ENCODE measurements around the gene MALRD1. TPM values are rescaled to one million over a fixed set of nuclear protein-coding genes. Genes with fewer than 3 reads are reported as not detected.

MALRD1 gene
- total RNA-seq, 2 experiments from 2014 or later: 0.29 to 0.41 TPM

DNA sequence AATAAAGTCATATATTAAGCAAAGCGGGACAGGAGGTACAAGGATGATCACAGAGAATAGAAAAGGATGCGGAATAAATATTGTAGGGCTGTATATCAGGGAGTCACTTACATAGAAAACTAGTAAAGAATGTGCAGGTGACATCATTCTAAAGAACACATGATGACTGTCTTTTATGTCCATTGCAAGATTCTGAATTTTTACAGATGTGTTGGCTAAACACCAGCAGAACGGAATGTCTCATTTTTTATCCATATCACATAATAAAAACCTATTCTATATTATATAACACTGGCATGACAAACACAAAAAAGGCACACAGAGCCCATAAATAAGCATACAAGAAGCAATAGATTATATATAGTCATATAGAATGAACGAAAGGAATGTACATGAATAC is 448.4 kb downstream of the MALRD1 start:
- TF ChIP-seq CTCF (IDR thresholded peaks at IDR 0.05): no peak
- CTCF ChIA-PET: no interaction called here
- H3K27me3 Mint-ChIP-seq: no peaks in the 10 kb centered on the region

GRCh38 chr10:19498393-19499290 is 450.0 kb downstream of the MALRD1 start:
- H3K27me3 Mint-ChIP-seq: no peaks in the 10 kb centered on the region
- intact Hi-C loops (cut with micrococcal nuclease): no loop called here
- TF ChIP-seq CTCF (IDR thresholded peaks at IDR 0.05): no peak
- DNase-seq: no peak
- ATAC-seq: no peak
- POLR2A ChIA-PET: no interaction called here
- H3K27ac Mint-ChIP-seq: no peak overlapping the region
- H3K4me3 Mint-ChIP-seq: no peak overlapping the region
- H3K9me3 Mint-ChIP-seq: no peaks in the 10 kb centered on the region
- no peaks in the 10 kb centered on the region for H3K36me3 Mint-ChIP-seq (ENCODE audit: low read depth)
- CTCF ChIA-PET: no interaction called here
- H3K4me1 Mint-ChIP-seq (ENCODE audit: low read depth): no peaks in the 10 kb centered on the region

More for the DNA sequence above, 448.4 kb downstream of the MALRD1 start:
- POLR2A ChIA-PET: no interaction called here
- Mint-ChIP-seq H3K36me3 (ENCODE audit: low read depth) (no peaks in the 10 kb centered on the region), H3K9me3 (no peaks in the 10 kb centered on the region), H3K27ac (no peak overlapping the region), H3K4me1 (ENCODE audit: low read depth) (no peaks in the 10 kb centered on the region), H3K4me3 (no peak overlapping the region)
- DNase-seq (no peak), ATAC-seq (no peak)
- intact Hi-C loops (cut with micrococcal nuclease): no loop called here

GRCh38 chr10:19499291-19499770 is 450.7 kb downstream of the MALRD1 start:
- no peak overlapping the region for H3K27ac Mint-ChIP-seq
- CTCF ChIA-PET: no interaction called here

GRCh38 chr10:19500959-19501358 is 452.4 kb downstream of the MALRD1 start:
- Mint-ChIP-seq H3K4me3 (no peak overlapping the region), H3K36me3 (ENCODE audit: low read depth) (no peaks in the 10 kb centered on the region), H3K27me3 (no peaks in the 10 kb centered on the region), H3K27ac (no peak overlapping the region), H3K9me3 (no peaks in the 10 kb centered on the region), H3K4me1 (ENCODE audit: low read depth) (no peaks in the 10 kb centered on the region)
- no peak for DNase-seq
- intact Hi-C loops (cut with micrococcal nuclease): no loop called here
- ChIA-PET POLR2A (no interaction called here), CTCF (no interaction called here)
- TF ChIP-seq CTCF (IDR thresholded peaks at IDR 0.05): no peak
- no peak for ATAC-seq

More at GRCh38 chr10:19499291-19499770, 450.7 kb downstream of the MALRD1 start:
- Mint-ChIP-seq H3K4me3 (no peak overlapping the region), H3K4me1 (ENCODE audit: low read depth) (no peaks in the 10 kb centered on the region), H3K36me3 (ENCODE audit: low read depth) (no peaks in the 10 kb centered on the region), H3K27me3 (no peaks in the 10 kb centered on the region), H3K9me3 (no peaks in the 10 kb centered on the region)
- POLR2A ChIA-PET: no interaction called here
- intact Hi-C loops (cut with micrococcal nuclease): no loop called here
- no peak for ATAC-seq
- no peak for TF ChIP-seq CTCF (IDR thresholded peaks at IDR 0.05)
- no peak for DNase-seq
